HL-60 (cell line): ENCODE data around the gene RPA1.
"Not testable (repeated sequence)": the region's sequence is repeated elsewhere in the genome, so short reads cannot be mapped to it uniquely, and the experiment has no call there.

Experiments used
- DNase-seq, 2 experiments: peaks; one replicate each; pipeline ENCODE4 v3.0.0-alpha.2; 2010 to 2020; ENCODE audit warnings: low read depth in 1 of 2, low spot score in 1 of 2
- H3K27ac ChIP-seq: fragments of 250-450 bp; sonication (Bioruptor Pico); replicated peaks from 2 replicates; pipeline ENCODE4 v1.5.1; 2020; ENCODE audit warnings: mild to moderate bottlenecking, moderate library complexity
- H3K27me3 ChIP-seq: fragments of 250-450 bp; sonication (Bioruptor Pico); 2 replicates; pipeline ENCODE4 v1.5.1; 2021; ENCODE audit warnings: mild to moderate bottlenecking, moderate library complexity; ENCODE audit not compliant: insufficient read depth, poor library complexity, severe bottlenecking
- H3K4me3 ChIP-seq: replicated peaks from 2 replicates; pipeline ENCODE4 v1.5.1; 2011; ENCODE audit warnings: mild to moderate bottlenecking, control low read depth, low read length; ENCODE audit not compliant: insufficient read depth
- CTCF ChIP-seq: IDR thresholded peaks from one replicate; pipeline ENCODE4 v1.5.1; 2011; ENCODE audit warnings: low read length, control low read depth, inconsistent platforms; ENCODE audit not compliant: insufficient read depth
- GABPA ChIP-seq: IDR thresholded peaks from 2 replicates; pipeline ENCODE4 v1.6.1; 2012; ENCODE audit warnings: low read depth
- POLR2AphosphoS5 ChIP-seq: IDR thresholded peaks from 2 replicates; pipeline ENCODE4 v1.6.1; 2012; ENCODE audit warnings: low read depth
- REST ChIP-seq: IDR thresholded peaks from 2 replicates; pipeline ENCODE4 v1.6.1; 2012; ENCODE audit warnings: low read depth; ENCODE audit not compliant: insufficient replicate concordance
- SPI1 ChIP-seq: IDR thresholded peaks from 2 replicates; pipeline ENCODE4 v1.6.1; 2012; ENCODE audit warnings: low read depth, mild to moderate bottlenecking, borderline replicate concordance

The RPA1 gene

DNA sequence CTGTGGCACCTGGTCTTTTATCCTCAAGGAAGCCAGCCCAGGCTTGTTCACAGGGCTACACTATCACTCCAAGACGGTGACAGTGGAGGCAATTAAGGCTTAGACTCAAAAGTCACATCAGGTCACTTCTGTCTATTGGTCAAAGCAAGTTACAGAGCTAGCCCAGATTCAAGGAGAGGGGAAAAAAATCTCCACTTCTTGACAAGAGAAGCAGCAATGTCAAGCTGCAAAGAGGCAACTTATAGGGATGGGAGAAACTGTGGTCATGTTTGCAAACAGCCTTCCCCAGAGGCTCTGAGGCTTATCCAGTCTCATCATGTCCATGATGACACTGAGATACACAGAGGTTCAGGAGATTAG lies 36.4 kb upstream of the RPA1 start:
- Histone ChIP-seq H3K27ac (no peak overlapping the region), H3K27me3 (no peaks in the 10 kb centered on the region), H3K4me3 (no peak overlapping the region)
- no peak for TF ChIP-seq REST
- TF ChIP-seq CTCF: no peak
- TF ChIP-seq GABPA: no peak
- no peak for TF ChIP-seq POLR2AphosphoS5
- no peak for TF ChIP-seq SPI1
- DNase-seq: no peak

DNA sequence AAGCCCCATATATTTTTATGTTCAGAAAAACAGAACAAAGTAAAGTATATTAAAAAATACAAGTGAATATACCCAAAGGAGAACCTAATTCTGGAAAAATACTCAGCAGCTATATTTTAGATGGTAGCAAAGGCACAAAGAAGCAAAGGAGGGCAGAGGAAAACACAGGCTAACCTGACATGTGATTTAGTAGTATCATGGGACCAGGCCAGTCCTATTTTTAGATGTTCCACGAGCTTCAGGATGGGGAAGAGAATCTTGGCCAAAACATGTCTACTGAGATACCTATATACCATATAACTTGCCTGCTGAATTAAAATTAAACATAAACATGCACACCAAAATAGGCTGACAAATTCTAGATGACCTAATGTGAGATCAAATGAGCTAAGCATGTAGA lies 33.0 kb upstream of the RPA1 start:
- Histone ChIP-seq H3K27me3 (no peaks in the 10 kb centered on the region), H3K4me3 (no peak overlapping the region), H3K27ac (no peak overlapping the region)
- TF ChIP-seq SPI1 (no peak), POLR2AphosphoS5 (no peak)
- no peak for DNase-seq

- no peak for TF ChIP-seq REST
- TF ChIP-seq GABPA: no peak
- no peak for TF ChIP-seq CTCF
Measured at GRCh38 chr17:1797323-1797722, 32.5 kb upstream of the RPA1 start.

GRCh38 chr17:1797846-1798245 lies 32.0 kb upstream of the RPA1 start:
- not testable (repeated sequence) for H3K27ac ChIP-seq, H3K4me3 ChIP-seq, DNase-seq, H3K27me3 ChIP-seq

More at GRCh38 chr17:1797323-1797722, 32.5 kb upstream of the RPA1 start:
- Histone ChIP-seq H3K27me3 (no peaks in the 10 kb centered on the region), H3K27ac (no peak overlapping the region), H3K4me3 (no peak overlapping the region)
- no peak for DNase-seq

DNA sequence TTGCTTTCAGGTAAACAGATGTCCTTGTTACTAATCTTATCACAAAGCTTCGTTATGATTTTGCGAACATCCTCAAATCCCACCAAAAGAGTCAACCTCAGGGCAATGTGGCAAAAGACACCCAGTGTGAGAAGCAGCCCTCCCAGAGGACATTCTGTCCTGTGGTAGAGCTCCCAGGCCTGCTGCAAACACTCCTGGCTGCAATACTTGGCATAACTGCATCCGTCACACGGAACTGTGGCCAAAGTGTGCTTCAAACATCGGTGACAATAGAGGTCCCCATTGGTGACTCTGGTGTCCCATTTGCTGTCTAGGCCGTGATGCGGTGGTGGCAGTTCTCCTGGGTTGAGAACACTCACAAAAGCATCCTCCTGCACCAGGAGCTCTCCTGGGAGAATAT lies 29.6 kb upstream of the RPA1 start:
- TF ChIP-seq SPI1 (no peak), REST (no peak), GABPA (no peak), POLR2AphosphoS5 (no peak), CTCF (no peak)
- no peak for DNase-seq
- H3K27ac ChIP-seq: no peak overlapping the region
- no peaks in the 10 kb centered on the region for H3K27me3 ChIP-seq
- no peak overlapping the region for H3K4me3 ChIP-seq
